GM18858 (cell line): ENCODE results near the gene LRCH1.

Experiments
- ATAC-seq: cut with Tn5 transposase; IDR thresholded peaks from one replicate; pipeline ENCODE4 v1.9.1; 2021; ENCODE audit not compliant: unreplicated experiment

The LRCH1 gene

GRCh38 chr13:46783504-46783903, 230.5 kb downstream of the LRCH1 start:
- ATAC-seq = no peak

GRCh38 chr13:46795321-46795720, 242.4 kb downstream of the LRCH1 start:
- ATAC-seq = no peak

- no peak for ATAC-seq
Observed at GRCh38 chr13:46796129-46796514, 243.2 kb downstream of the LRCH1 start.

GRCh38 chr13:46796515-46797474, 243.8 kb downstream of the LRCH1 start, which contains the start of gene ESD:
TSS of gene ESD (minus strand) at chr13:46797161. CDS start at chr13:46791413, 5,748 bp downstream.
- ATAC-seq = peak; percentile 87

GRCh38 chr13:46797501-46798237, 244.7 kb downstream of the LRCH1 start:
- ATAC-seq = no peak

- ATAC-seq = no peak
Observed at GRCh38 chr13:46799139-46799538, 246.2 kb downstream of the LRCH1 start.

GRCh38 chr13:46801858-46802257, 248.9 kb downstream of the LRCH1 start:
- no peak for ATAC-seq
